NOMO-1 treated with dmso at 0.1 percent for 144 hours (cell line): ENCODE data around the gene AGO1.
A peak's percentile ranks its signal among the peaks of the same experiment; 100 is the strongest.
"Not testable (repeated sequence)": the region's sequence is repeated elsewhere in the genome, so short reads cannot be mapped to it uniquely, and the experiment has no call there.

Experiments used
- DNase-seq: peaks from one replicate; lab custom pipeline; 2025; ENCODE audit not compliant: unreplicated experiment; lab: John Stamatoyannopoulos, UW

Gene AGO1

DNA sequence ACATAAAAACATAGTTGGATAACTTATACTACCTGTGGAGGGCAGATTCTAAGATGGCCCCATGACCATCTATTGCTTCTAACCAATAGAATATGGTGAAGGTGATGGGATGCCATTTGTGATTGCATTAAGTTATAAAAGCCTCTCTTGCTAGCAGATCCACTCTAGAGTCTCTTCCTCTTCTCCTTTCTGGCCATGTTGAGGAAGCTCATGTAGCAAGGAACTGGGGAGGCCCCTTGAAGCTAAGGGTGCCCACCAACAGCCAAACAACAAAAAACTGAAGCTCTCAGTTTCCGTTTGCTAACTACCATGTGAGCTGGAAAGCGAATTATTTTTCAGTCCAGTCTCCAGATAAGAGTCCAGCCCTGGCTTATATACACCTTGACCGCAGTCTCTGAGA, 16.0 kb upstream of the AGO1 start:
- DNase-seq: peak; percentile 33

DNA sequence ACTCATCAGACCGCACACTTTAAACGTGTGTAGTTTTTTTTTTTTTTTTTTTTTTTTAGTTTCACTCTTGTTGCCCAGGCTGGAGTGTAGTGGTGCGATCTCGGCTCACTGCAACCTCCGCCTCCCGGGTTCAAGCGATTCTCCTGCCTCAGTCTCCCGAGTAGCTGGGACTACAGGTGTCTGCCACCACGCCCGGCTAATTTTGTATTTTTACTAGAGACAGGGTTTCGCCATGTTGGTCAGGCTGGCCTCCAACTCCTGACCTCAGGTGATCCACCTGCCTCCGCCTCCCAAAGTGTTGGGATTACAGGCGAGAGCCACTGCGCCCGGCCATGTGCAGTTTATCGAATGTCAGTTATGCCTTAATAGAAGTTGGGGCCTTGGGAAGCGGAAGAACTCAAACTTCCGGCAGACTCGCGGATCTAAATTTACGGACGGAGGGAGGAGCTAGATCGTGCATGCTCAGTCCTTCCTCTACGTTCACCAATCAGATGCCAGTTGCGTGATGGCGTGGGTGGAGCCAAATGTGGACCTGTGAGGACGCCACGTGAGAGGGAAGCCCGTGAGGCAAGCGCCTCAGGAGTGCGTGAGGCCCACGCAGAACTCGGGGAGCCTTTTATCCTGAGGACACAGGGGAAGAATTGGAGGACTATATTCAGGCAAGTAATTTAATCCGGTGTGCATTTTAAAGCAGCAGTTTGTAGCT, 13.6 kb upstream of the AGO1 start:
- DNase-seq: not testable (repeated sequence)

DNA sequence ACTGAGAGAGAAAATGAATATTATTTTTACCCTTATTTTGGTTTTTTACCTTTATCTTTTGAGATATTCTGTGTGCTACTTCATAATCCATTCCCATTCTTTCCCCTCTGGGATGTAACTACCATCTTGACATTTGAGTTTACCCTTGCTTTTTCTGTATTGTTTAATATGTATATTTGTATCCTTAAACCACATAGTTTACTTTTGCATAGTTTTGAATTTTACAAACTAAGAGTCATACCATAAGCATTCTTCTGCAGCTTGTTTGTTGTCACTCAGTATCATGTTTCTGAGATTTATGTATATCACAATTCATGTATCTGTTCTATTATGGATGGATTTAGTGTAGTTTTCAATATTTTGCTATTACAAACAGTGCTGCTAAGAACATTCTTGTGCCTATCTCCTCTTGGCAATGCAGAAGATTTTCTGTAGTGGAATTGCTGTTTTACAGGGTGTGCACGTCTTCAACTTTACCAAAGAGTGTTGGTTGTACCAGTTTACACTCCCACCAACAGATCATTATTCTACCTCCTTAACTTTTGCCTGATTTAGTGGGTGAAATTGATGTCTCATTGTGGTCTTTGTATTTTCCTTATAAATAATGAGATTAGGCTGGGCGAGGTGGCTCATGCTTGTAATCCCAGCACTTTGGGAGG, 12.2 kb upstream of the AGO1 start:
- no peak for DNase-seq

DNA sequence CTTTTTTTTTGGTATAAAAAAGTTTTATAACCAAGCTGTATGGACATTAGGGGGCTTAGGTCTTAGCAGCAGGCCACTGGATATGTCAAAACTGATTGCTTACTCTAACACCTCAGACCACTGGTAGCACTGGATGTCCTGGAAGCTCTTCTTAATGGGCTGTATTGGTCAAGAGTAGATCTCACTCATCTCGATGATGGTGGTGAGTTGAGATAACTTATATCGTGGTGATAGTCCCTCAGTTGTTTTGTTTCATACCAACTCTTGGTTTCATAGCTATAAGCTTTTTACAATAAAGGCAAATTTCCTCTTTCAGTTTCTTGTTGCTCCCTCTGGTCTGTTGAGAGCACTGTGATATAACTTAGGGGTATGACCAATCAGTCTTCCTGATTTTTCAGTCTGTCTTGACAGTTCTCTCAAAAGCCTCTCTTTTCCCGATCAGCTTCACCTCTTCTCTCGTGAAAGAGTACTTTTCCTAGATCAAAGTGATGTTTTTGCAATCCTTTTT, 9.7 kb upstream of the AGO1 start:
- no peak for DNase-seq

DNA sequence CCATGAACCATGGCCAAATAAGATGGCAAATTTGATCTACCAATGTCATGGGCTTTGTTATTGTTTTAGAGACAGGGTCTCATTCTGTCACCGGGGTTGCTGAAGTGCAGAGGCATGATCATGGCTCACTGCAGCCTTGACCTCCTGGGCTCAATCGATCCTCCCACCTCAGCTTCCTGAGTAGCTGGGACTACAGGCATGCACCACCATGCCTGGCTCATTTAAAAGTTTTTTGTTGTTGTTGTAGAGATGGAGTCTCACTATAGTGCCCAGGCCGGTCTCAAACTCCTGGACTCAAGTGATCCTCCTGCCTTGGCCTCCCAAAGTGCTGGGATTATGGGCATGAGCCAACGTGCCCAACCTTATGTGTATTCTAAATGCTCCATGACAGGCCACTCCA, 8.9 kb upstream of the AGO1 start:
- DNase-seq: not testable (repeated sequence)

DNA sequence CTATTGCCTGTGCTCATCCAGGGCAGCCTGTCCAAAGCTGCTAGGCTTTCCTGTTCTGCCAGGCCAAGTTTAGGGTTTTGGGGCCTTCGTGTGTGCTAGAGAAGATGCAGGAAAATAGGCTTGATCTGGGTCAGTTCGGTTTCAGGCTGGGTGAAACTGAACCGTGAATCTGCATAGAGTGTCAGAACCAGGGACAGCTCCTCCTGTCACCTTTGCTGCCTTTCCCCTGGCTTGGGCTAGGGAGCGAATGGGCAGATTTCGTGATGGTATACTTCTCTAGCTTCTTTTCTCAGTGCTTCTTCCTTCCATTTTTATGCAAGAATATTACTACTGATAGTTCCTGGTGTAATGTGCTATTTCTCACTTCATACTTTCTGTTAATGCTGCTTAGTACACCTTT, 6.0 kb upstream of the AGO1 start:
- DNase-seq: no peak

DNA sequence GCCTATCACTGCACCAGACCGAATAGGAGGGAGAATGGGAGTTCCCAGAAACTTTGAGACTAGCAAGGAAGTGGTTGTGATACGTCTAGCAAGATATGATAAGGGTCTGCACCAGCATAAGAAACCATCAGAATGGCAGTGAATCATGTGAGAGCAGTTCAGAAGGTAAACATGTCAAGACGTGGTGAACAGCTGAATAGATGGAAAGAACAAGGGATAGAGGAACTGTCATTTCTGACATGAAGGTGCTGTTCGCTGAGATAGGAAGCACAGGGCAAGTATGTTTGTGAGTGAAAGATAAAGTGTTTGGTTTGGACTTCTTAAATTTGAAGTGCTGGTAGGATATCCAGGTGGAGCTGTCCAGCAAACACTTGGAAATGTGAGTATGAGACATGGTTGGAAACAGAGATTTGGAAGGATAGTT, 1.1 kb upstream of the AGO1 start:
- DNase-seq: no peak

DNA sequence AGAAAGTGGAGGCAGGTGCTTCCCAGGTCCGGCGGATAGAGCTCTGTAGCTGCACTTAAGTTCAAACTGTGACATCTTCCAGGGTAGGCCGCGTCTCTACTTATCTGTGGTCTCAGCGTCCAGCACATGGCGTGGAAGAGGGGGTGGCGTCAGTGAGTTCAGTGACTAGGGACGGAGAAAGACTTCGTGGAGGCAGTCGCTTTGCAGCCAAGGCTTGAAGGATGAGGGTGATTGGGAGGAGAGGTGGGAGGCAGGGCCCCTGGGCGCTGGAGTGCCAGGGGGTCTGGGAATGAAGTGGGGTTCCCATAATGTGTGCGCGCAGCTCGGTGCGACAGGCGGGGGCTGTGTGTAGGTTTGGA, 444 bp upstream of the AGO1 start:
- DNase-seq: no peak

DNA sequence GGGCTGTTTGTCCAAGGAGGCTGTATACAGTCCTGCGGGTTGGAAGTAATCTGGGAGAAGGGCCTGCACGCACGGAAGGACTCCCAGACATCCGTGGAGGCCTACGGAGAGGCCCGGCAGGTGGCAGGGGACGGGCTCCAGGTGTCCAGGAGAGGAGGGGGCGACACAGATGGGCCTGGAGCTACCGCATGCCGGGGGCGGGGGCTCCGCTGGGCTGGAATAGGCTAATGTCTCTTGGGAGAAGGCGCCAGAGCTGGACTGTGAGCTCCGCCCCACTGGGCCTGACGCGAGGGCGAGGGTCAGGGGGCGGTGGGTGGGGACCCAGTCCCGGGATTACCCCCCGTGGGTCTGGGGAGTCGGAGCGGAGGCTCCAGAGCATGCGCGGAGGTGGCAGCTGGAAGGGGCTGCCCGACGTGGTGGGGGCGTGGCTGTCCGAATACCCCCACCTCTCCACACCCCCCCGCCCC, 659 bp downstream of the AGO1 start:
- DNase-seq: no peak

DNA sequence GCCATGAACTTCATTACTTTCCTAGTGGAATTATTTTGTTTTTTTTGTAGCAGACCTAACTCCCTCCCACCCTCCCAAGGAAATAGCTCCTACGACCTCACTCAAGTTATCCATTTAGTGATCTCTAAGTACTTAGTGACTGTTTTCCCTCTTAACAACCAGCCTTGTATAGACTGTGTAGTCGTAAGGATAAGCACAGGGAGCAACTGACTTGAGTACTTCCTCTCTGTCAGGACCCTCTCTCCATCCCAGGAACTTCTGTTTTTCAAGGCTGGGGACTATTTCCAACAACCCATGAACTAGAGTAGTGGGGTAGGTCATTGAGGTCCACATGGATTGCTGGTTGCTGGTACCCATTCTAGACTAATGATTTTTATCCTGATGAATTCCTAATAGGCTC, 1.9 kb downstream of the AGO1 start:
- DNase-seq: no peak

DNA sequence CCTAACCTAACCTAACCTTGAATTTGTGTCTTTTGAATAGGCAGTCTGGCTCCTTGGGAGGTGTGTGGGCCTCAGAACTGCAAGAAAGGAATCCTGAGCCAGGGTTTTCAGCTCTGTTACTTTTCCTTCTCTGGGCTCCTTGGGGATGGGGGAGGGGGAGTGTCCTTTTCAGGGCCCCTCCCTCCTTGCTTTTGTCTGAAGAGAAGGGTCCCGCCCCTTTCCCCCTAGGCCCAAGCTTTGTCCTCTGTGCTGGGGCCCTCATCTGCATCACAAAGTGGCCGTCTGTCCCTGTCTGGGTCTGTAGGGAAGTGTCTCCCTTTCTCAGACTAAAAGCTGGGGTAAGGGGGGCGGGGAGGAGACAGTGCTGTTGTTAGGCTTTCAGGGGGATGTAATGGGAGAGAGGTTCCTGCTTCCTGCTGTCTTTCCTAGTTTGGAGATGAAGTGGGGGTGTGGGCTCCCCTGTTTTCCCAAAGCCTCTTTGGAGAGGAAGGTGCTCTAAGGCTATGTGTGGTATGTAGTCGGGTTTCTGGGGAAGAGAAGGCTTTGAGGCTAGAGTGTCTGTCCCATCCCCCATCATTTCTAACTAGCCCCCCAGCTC, 3.1 kb downstream of the AGO1 start:
- DNase-seq: no peak

DNA sequence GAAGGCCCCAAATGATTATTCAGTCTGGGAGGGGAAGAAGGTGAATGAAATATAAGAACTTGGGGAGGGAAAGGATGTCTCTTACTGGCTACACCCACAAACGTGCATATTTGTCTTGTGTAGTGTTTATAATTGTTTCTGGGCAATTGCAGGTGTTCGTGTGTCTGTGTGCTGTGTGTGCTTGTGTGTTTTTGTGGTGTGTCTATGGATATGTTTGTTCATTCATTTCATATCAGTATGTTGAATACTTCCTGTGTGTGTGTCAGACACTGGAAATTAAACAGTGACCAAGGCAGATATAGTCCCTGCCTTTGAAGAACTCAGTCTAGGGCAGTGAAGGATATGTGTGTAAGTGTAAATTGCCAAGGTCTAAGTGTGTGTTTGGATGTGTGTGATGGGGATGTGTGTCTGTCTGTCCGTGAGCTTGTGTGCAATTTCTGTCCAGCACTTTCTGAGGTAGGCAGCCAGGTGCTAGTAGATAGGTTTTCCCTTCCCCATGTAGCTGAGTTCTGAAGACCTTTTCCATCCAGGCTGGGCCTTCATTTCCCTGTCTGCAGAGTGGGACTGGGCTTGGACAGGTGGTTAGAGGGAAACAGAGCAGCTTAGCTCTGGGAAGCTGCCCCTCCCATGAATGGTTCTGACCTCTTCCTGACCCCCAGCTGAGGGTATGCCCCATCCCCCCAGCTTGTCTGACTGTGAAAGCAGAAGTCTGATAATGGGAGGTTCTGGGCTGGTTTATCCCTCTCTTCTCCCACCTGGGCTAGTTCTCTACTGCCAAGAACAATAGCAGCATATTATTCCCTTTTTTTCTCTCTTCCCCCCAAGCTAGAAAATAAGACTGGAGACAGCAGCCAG, 3.8 kb downstream of the AGO1 start:
- DNase-seq: no peak

DNA sequence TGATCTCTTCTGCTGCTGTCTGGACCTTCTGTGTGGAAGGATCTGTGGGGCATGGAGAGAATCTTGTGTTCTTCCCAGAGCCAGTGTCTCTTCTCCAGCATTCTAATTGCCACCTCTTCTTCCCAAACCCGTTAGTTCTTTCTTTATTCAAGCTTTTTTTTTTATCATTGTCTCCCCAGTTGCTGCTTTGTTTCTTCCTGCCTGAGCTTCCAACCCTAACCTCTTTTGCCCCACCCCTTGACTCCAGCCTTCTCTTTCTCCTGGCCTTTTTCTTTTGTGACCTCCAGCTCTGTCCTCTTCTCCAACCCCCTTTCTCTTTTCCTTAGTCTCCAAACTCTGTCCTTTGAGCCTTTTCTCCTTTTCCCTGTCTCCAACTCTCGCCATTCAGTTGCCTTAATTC, 4.5 kb downstream of the AGO1 start:
- DNase-seq: no peak

DNA sequence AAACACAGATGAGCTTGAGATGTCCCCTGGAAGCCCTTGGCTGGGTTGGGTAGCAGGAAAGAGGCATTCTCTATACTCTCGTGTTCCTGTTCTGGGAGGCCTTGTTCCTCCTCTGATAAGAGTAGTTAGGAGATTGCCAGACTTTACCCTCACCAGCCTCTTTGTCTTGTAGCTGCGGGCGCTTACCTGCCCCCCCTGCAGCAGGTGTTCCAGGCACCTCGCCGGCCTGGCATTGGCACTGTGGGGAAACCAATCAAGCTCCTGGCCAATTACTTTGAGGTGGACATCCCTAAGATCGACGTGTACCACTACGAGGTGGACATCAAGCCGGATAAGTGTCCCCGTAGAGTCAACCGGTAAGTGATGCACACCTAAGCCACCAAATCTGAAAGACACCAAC, 5.2 kb downstream of the AGO1 start:
- no peak for DNase-seq

DNA sequence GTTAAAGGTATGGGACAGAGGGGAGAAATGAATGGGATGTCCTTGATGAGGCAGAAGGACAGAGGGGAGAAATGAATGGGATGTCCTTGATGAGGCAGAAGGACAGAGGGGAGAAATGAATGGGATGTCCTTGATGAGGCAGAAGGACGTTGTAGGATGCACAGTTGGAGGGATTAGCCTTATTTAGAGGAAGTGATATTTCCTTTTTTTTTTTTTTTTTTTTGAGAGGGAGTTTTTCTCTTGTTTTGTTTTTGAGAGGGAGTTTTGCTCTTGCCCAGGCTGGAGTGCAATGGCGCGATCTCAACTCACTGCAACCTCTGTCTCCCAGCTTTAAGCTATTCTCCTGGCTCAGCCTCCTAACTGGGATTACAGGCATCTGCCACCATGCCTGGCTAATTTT, 6.0 kb downstream of the AGO1 start:
- DNase-seq: not testable (repeated sequence)

DNA sequence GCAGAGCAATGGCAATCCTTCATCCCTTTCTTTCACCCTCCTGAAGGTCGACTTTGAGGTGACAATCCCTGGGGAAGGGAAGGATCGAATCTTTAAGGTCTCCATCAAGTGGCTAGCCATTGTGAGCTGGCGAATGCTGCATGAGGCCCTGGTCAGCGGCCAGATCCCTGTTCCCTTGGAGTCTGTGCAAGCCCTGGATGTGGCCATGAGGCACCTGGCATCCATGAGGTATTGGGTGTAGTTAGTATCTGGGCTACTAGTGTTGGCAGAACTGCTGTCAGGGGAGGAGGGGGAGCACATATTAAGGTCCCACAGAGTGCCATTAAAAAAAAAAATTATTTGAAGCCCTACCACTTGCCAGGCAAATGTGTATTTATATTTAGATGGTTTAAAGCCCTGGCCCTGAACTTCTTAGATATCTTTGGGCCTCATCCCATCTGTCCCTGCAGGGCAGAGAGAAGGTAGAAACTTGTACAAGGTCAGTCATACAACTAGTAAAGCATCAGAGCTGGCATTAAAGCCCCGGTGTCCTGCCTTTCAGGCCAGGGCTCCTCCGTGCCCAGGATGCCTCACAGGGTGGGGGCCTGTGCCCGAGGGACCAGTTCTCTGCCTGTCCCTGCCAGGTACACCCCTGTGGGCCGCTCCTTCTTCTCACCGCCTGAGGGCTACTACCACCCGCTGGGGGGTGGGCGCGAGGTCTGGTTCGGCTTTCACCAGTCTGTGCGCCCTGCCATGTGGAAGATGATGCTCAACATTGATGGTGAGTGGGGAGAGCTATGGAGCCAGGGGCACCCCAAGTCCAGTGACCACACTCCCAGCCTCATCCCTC, 10.3 kb downstream of the AGO1 start:
- DNase-seq: no peak

DNA sequence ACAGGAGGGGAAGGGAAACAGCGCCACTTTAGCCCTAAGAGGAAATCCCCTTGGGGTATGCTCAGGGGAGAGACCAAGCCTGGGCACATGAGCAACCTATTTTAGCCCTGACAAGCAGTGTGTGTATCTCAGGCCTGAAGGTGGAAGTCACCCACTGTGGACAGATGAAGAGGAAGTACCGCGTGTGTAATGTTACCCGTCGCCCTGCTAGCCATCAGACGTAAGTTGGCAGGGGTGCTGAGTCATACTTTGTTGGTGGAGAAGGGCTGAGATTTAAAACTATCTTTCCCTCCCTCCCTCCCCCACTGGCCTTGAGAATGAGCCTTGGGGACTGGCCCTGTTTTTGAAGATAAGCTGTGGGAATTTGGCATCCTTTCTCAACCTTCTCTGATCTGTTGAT, 11.2 kb downstream of the AGO1 start:
- peak; percentile 84 for DNase-seq

DNA sequence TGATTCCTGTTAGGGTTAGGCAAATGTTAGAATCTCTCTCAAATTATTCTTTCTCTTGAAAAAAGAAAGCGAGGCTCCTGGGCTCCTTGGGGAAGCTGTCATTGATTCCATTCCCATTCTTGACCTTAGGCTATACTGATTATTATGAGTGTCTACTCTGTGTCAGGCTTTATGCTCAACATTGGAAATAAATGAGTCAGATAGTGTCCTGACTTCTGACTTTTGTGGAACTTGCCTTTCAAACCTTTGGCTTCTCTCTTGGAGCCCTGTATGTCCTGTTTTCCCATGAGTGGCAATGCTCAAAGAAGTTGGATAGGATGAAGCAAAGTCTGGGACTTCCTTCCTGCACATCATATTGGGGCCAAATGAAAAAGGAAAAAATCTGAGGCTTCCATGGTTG, 11.6 kb downstream of the AGO1 start:
- DNase-seq: no peak

DNA sequence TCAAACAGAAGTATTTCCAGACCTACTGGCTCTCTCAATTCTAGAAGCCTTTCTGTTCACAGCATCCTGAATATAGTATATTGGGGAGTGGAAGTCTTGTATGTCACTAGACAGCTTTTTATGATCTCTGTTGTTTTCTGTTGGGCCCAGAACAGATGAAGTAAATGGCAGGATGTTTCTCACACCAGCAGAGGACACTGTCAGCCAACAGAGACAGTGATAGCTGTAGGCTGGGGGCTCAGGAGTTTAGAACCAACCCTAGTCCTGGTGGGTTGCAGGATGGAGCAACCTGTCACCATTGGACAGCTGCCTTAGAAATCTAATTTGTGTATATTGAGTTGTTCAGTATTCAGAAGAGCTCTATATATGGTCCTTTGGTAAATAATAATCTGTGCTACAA, 16.9 kb downstream of the AGO1 start:
- DNase-seq: no peak

DNA sequence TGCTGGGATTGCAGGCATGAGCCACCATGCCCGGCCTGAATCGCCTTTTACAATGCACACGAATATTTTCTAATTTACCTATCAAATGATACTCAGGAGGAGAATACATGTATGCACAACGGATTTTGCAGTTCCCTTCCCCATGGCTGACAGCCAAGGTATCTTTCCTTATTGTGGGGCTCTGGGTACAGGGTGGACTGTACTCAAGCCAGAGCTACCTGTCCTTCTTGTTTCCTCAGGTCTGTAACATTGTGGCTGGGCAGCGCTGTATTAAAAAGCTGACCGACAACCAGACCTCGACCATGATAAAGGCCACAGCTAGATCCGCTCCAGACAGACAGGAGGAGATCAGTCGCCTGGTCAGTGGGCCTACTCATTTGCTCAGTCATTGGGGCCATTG, 18.2 kb downstream of the AGO1 start:
- no peak for DNase-seq

DNA sequence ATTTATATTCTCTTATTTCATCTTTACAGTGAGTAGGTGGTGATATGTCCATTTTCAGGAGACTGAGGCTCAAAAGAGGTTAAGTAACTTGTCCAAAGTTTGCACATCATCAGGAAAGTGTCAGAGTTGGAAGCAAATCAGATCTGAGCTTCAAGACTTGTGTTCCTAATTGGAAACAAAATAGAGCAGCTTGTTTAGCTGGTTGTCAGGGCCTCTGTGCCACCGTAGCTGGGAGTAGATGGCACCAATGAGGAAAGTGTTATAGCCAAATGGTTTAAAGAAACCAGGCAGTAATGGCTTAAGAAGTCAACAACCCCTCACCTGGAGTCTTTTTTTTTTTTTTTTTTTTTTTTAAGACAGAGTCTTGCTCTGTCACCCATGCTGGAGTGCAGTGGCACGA, 19.7 kb downstream of the AGO1 start:
- no peak for DNase-seq
